ENCODE measurements around the gene DEFB131A.
"Not testable (repeated sequence)": the region's sequence is repeated elsewhere in the genome, so short reads cannot be mapped to it uniquely, and the experiment has no call there.

GRCh38 chr4:9421884-9422455 is 22.2 kb upstream of the DEFB131A start:
- not testable (repeated sequence) for TF ChIP-seq NFYB (IDR thresholded peaks at IDR 0.05; ENCODE audit: insufficient read depth, low read depth, low read length); TCF12 (IDR thresholded peaks at IDR 0.05; ENCODE audit: low read depth, low read length); REST (IDR thresholded peaks at IDR 0.05; ENCODE audit: low read depth, low read length); POLR2A (IDR thresholded peaks at IDR 0.05; ENCODE audit: low read depth, low read length); CBX3 (IDR thresholded peaks at IDR 0.05; ENCODE audit: borderline replicate concordance, low read depth); PAX8 (IDR thresholded peaks at IDR 0.05); MAX (IDR thresholded peaks at IDR 0.05; ENCODE audit: low read depth, low read length); BRCA1 (IDR thresholded peaks at IDR 0.05; ENCODE audit: low read depth, low read length); ZBTB11 (CRISPR knock-in tag; IDR thresholded peaks at IDR 0.05)
